CD4-positive, alpha-beta T cell treated with Interleukin-12 subunit alpha and Interleukin-12 subunit beta, for 1 hour (primary cell): ENCODE measurements around the gene NOTCH1.

Experiments used
- DNase-seq: peaks from one replicate; pipeline ENCODE4 v3.0.0-alpha.2; 2020

The NOTCH1 gene

GRCh38 chr9:136531186-136531903 is 14.5 kb downstream of the NOTCH1 start:
- DNase-seq, result no peak

GRCh38 chr9:136530461-136531089 is 15.3 kb downstream of the NOTCH1 start:
- no peak for DNase-seq

- DNase-seq, result no peak
Measured at GRCh38 chr9:136529516-136530460, 16.1 kb downstream of the NOTCH1 start.

GRCh38 chr9:136528716-136529341 is 17.0 kb downstream of the NOTCH1 start:
- DNase-seq, result no peak

GRCh38 chr9:136527721-136528710 is 17.8 kb downstream of the NOTCH1 start:
- no peak for DNase-seq

- no peak for DNase-seq
Measured at GRCh38 chr9:136527131-136527530, 18.7 kb downstream of the NOTCH1 start.

GRCh38 chr9:136526625-136527066 is 19.2 kb downstream of the NOTCH1 start:
- DNase-seq, result no peak

- no peak for DNase-seq
Measured at GRCh38 chr9:136525841-136526499, 19.9 kb downstream of the NOTCH1 start.

- DNase-seq, result no peak
Measured at GRCh38 chr9:136525207-136525606, 20.6 kb downstream of the NOTCH1 start.

GRCh38 chr9:136522314-136523237 is 23.3 kb downstream of the NOTCH1 start:
- DNase-seq, result no peak

GRCh38 chr9:136521537-136521936 is 24.3 kb downstream of the NOTCH1 start:
- no peak for DNase-seq

- no peak for DNase-seq
Measured at GRCh38 chr9:136520053-136520540, 25.8 kb downstream of the NOTCH1 start.

GRCh38 chr9:136519263-136520052 is 26.4 kb downstream of the NOTCH1 start:
- no peak for DNase-seq

- DNase-seq, result no peak
Measured at GRCh38 chr9:136518623-136519022, 27.2 kb downstream of the NOTCH1 start.

- no peak for DNase-seq
Measured at GRCh38 chr9:136517950-136518349, 27.9 kb downstream of the NOTCH1 start.

- DNase-seq, result no peak
Measured at GRCh38 chr9:136517012-136517743, 28.7 kb downstream of the NOTCH1 start.

- no peak for DNase-seq
Measured at GRCh38 chr9:136516191-136516654, 29.6 kb downstream of the NOTCH1 start.

GRCh38 chr9:136515276-136515675 is 30.6 kb downstream of the NOTCH1 start:
- no peak for DNase-seq
